GM12865 (cell line): Measurements from ENCODE around the gene BPIFB4.

Experiments used
- DNase-seq: peaks from one replicate; pipeline ENCODE4 v3.0.0; 2010; ENCODE audit warnings: low read depth
- H3K4me3 ChIP-seq: 2 replicates; pipeline ENCODE4 v1.5.1; 2011; ENCODE audit warnings: mild to moderate bottlenecking, low read depth, low read length, control low read depth
- CTCF ChIP-seq: IDR thresholded peaks from 2 replicates; pipeline ENCODE4 v1.5.1; 2011; ENCODE audit warnings: low read length, control low read depth, low read depth, inconsistent platforms; ENCODE audit not compliant: insufficient read depth; ENCODE audit errors: missing control alignments

BPIFB4 gene

DNA sequence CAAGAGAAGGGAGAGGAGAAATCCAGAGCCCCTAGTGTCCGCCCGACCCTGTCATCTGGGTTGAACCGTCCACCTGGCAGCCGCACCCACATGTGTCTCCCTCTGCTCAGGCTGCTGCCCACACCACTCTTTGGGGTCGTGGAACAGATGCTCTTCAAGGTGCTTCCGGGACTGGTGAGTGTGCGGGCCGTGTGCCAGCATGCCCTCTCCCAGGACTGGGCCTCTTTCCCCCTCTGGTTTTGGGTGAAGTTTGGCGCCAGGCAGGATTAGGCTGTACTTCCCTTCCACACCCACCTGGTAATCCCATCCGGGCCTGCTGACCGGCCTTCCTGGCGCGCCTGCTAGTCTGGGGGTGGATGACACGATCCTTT, 17.8 kb upstream of the BPIFB4 start:
- DNase-seq, result no peak
- no peak for TF ChIP-seq CTCF
- no peak overlapping the region for H3K4me3 ChIP-seq

- DNase-seq, result no peak
- no peak overlapping the region for H3K4me3 ChIP-seq
- TF ChIP-seq CTCF, result no peak
These were observed 17.2 kb upstream of the BPIFB4 start for GRCh38 chr20:33062105-33062824.

DNA sequence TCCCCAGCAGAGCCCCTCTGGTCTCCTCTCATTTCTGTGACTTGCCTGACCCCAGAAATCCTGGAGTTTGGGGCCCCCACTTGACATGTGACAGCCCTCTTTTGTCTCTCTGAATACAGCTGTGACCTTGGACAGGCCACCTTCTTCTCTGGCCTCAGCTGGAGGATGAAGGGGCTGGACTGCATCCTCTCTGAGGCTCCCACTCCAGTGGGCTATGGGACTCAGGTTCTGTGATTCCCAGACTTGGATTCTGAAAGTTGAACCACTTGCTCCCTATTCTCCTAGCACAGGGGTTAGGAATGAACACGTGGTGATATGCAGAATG, 16.7 kb upstream of the BPIFB4 start:
- TF ChIP-seq CTCF, result no peak
- no peak overlapping the region for H3K4me3 ChIP-seq
- no peak for DNase-seq

DNA sequence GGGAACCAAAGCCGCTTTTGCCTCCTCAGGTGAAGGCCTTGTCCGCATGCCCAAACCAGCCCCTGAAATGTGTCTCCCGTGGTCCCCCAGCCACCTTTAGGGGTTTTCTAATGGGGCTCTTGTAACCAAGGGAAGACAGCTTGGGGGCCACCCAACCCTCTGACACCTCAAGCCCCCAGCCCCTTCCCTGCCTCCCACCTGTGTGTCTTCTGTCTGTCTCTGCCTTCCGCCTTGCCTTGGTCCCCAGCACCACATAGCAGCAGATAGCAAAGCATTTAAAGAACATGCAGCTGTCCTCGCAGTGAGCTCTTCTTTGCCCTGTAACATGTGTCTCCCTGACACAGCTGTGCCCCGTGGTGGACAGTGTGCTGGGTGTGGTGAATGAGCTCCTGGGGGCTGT, 16.2 kb upstream of the BPIFB4 start:
- no peak for DNase-seq
- no peak for TF ChIP-seq CTCF

DNA sequence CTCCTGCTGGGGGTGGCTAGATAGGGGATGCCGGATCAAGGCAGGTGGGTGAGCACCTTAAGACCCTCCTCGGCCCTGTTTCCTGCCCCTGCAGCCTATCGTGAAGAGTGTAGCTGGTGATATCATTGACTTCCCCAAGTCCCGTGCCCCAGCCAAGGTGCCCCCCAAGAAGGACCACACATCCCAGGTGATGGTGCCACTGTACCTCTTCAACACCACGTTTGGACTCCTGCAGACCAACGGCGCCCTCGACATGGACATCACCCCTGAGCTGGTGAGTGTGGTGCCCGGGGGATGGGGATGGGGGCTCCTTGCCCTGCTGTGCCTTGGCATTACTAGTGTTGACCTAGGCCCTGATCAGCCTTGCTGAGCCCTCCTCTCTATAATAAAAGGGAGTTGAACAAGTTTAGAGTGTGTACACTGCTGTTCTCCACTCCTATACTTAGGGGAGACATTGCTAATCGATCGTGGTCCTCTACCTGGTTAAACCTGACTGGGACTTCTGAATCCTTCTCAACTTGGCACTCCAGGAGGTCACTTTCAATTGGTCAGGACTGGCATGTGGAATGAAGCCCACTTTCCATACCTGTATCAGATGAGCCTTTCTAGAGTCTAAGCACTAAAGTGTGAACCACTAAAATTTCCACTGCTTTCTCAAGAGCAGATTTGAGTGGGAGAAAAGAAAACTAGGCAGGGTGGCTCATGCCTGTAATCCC, 14.7 kb upstream of the BPIFB4 start:
- H3K4me3 ChIP-seq, result no peak overlapping the region
- no peak for TF ChIP-seq CTCF
- DNase-seq, result no peak

More for the DNA sequence above, 16.2 kb upstream of the BPIFB4 start:
- H3K4me3 ChIP-seq, result no peak overlapping the region

- no peak for DNase-seq
- no peak overlapping the region for H3K4me3 ChIP-seq
- no peak for TF ChIP-seq CTCF
These were observed 13.7 kb upstream of the BPIFB4 start for GRCh38 chr20:33065785-33066184.

- DNase-seq, result no peak
- no peak for TF ChIP-seq CTCF
These were observed 11.6 kb upstream of the BPIFB4 start for GRCh38 chr20:33067806-33068205.

More at GRCh38 chr20:33067806-33068205, 11.6 kb upstream of the BPIFB4 start:
- no peak overlapping the region for H3K4me3 ChIP-seq
